Muscle layer of colon (tissue), 2 donors: ENCODE results near the gene FAM72A.
"Not testable (repeated sequence)": the region's sequence is repeated elsewhere in the genome, so short reads cannot be mapped to it uniquely, and the experiment has no call there.

ENCODE experiments used
- H3K27ac ChIP-seq: one replicate; pipeline ENCODE4 v1.7.0; 2013; ENCODE audit warnings: low read depth, mild to moderate bottlenecking, low read length, moderate library complexity
- H3K27me3 ChIP-seq, 2 donors: one replicate each; pipeline ENCODE4 v1.7.0; 2013; ENCODE audit warnings: low read length in 2 of 2, mild to moderate bottlenecking in 2 of 2; ENCODE audit not compliant: insufficient read depth in 2 of 2, control insufficient read depth in 1 of 2
- H3K36me3 ChIP-seq: one replicate; pipeline ENCODE4 v1.7.0; 2013; ENCODE audit warnings: mild to moderate bottlenecking, low read length; ENCODE audit not compliant: insufficient read depth
- H3K4me1 ChIP-seq: one replicate; pipeline ENCODE4 v1.7.0; 2013; ENCODE audit warnings: mild to moderate bottlenecking, low read length; ENCODE audit not compliant: insufficient read depth
- H3K4me3 ChIP-seq, 2 donors: one replicate each; pipeline ENCODE4 v1.7.0; 2013; ENCODE audit warnings: low read length in 2 of 2, low read depth in 1 of 2, mild to moderate bottlenecking in 1 of 2, moderate library complexity in 1 of 2
- H3K9ac ChIP-seq: one replicate; pipeline ENCODE4 v1.7.0; 2013; ENCODE audit warnings: low read length
- H3K9me3 ChIP-seq: one replicate; pipeline ENCODE4 v1.7.0; 2013; ENCODE audit warnings: mild to moderate bottlenecking, low read length
- donor health status: abdominal sarcoma.
- donor health status: Adenocarcinoma of cecum.

Gene FAM72A

GRCh38 chr1:206176114-206176502 is 26.5 kb downstream of the FAM72A start:
- not testable (repeated sequence) for H3K9me3 ChIP-seq, H3K27ac ChIP-seq, H3K4me3 ChIP-seq, H3K4me1 ChIP-seq, H3K27me3 ChIP-seq, H3K36me3 ChIP-seq, H3K9ac ChIP-seq

- not testable (repeated sequence) for H3K9me3 ChIP-seq, H3K27me3 ChIP-seq, H3K36me3 ChIP-seq, H3K27ac ChIP-seq, H3K9ac ChIP-seq, H3K4me3 ChIP-seq, H3K4me1 ChIP-seq
Measured at GRCh38 chr1:206175459-206176113, 27.1 kb downstream of the FAM72A start.

DNA sequence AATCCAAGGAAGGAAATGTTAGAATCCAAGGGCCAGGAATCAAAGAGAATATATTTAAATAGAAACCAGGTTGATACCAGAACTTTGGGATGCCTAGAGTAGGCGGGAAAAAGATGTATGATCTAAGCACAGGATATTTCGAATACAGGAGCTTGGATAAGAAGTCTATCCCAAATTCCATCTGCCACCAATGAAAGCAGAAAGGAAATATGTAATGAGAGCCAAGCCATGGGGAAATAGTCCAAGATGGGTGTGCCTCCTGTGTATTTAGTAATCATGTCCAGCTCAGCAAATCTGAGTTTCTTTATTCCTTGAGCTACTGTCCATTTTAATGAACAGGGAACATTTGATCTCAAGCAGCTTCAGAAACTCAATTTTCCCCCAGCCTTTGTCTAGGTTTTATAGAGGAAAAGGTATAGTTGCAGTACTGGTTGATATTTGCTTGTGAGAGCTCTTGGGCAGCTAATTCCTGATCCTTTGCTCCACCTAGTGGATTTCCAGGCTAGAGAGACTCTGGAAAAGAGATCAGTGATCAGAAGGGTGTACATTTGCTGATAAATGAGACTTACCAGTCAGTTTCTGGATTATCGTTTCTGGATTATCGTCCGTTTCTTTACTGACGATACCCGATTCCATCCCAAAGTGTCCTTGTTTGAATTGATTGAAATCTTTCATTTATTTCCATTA is 28.3 kb downstream of the FAM72A start:
- H3K27ac ChIP-seq, H3K9ac ChIP-seq, H3K27me3 ChIP-seq, H3K4me3 ChIP-seq, H3K36me3 ChIP-seq, H3K4me1 ChIP-seq, H3K9me3 ChIP-seq: not testable (repeated sequence)

- not testable (repeated sequence) for H3K27ac ChIP-seq, H3K4me3 ChIP-seq, H3K27me3 ChIP-seq, H3K36me3 ChIP-seq, H3K9ac ChIP-seq, H3K4me1 ChIP-seq, H3K9me3 ChIP-seq
Measured at GRCh38 chr1:206173110-206173719, 29.4 kb downstream of the FAM72A start.

DNA sequence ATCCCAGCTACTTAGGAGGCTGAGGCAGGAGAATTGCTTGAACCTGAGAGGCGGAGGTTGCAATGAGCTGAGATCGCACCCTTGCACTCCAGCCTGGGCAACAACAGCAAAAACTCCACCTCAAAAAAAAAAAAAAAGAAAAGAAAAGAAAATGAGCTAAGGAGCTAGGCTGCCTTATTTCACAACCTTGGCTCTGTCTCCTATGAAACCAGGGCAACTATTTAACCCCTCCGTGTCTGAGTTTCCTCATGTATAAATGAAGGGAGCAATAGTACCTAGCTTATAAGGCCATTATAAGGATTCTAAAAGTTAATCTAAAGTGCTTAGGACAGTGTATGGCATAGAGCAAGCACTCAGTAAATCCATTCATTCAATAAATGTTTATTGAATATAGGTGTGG is 32.8 kb downstream of the FAM72A start:
- H3K36me3 ChIP-seq, H3K4me1 ChIP-seq, H3K27ac ChIP-seq, H3K27me3 ChIP-seq, H3K9ac ChIP-seq, H3K9me3 ChIP-seq, H3K4me3 ChIP-seq: not testable (repeated sequence)

DNA sequence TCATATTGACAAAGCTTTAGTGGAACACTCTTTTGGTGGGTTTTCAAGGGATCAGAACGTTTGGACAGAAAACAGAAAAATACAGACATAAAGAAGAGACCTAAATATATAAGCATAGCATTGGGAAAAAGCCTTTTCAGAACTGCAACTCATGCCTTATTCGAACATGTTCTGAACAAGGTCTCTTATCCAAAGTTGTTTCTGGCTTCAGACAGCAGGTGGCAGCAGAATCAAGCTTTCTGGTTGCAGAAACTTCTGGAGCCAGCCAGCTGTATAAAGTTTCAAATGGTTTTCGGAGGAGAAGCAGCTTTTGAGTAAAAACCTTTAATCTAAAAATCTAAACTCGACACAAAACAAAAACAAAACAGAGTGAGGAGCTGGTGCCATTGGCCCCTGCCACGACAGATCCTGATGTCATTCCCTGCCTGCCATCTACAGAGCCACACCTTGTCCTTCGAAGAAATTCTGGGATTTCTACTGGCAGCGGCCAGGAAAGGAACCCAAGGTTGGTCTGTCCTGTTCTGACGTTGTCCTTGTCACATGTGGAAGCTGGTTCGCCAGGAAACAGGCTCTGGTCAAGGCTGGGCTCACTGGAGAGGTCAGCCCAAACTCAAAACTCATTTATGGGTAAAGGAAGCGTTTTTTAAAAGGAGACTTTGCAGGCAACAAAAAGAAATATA is 35.1 kb downstream of the FAM72A start:
- H3K4me3 ChIP-seq, H3K9ac ChIP-seq, H3K4me1 ChIP-seq, H3K9me3 ChIP-seq, H3K27me3 ChIP-seq, H3K36me3 ChIP-seq, H3K27ac ChIP-seq: not testable (repeated sequence)

- Histone ChIP-seq H3K9ac (no peak overlapping the region), H3K36me3 (no peaks in the 10 kb centered on the region), H3K4me3 (no peak overlapping the region), H3K9me3 (no peaks in the 10 kb centered on the region), H3K4me1 (no peaks in the 10 kb centered on the region), H3K27me3 (no peaks in the 10 kb centered on the region), H3K27ac (no peak overlapping the region)
Measured at GRCh38 chr1:206145771-206146290, 56.8 kb downstream of the FAM72A start.

GRCh38 chr1:206144605-206145004 is 58.0 kb downstream of the FAM72A start:
- H3K9ac ChIP-seq: no peak overlapping the region
- H3K4me1 ChIP-seq: no peaks in the 10 kb centered on the region
- no peaks in the 10 kb centered on the region for H3K9me3 ChIP-seq
- no peak overlapping the region for H3K4me3 ChIP-seq
- H3K36me3 ChIP-seq: no peaks in the 10 kb centered on the region
- H3K27me3 ChIP-seq: no peaks in the 10 kb centered on the region
- no peak overlapping the region for H3K27ac ChIP-seq

DNA sequence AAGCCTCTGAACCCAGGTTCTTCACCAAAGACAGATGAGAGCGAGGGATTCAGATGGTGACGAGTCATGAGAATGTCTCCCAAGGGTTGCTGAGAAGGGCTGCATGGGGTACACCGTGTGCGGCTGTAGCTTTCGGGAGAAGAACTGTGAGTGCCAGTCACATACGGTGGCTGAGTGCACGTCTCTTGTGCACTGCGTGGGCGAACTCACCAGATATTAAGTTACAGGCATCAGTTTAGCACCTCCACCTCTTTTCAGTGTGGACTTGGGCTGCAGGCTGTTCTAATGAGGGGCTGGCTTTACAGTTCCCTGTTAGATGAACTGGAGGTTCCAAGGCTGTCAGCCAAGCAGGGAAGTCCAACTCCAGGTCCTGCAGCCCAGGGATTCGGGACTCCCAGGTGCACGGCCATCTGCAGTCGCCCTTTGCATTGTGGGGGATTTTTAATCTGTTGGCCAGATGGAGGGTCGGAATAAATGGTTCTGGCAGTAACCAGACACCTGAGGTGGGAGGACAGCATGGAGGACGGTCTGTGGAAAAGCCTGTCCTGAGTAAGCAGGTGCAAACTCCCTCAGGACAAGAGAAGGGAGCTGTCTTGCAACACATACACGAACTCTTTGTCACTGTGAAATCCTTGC is 59.0 kb downstream of the FAM72A start:
- Histone ChIP-seq H3K9me3 (no peaks in the 10 kb centered on the region), H3K9ac (no peak overlapping the region), H3K4me3 (no peak overlapping the region), H3K27ac (no peak overlapping the region), H3K4me1 (no peaks in the 10 kb centered on the region), H3K27me3 (no peaks in the 10 kb centered on the region), H3K36me3 (no peaks in the 10 kb centered on the region)

- Histone ChIP-seq H3K4me3 (no peak overlapping the region), H3K27ac (no peak overlapping the region)
Measured at GRCh38 chr1:206142770-206143169, 59.9 kb downstream of the FAM72A start.

GRCh38 chr1:206142011-206142410 is 60.6 kb downstream of the FAM72A start:
- Histone ChIP-seq H3K36me3 (no peaks in the 10 kb centered on the region), H3K4me1 (no peaks in the 10 kb centered on the region), H3K4me3 (no peak overlapping the region), H3K9me3 (no peaks in the 10 kb centered on the region), H3K27me3 (no peaks in the 10 kb centered on the region), H3K27ac (no peak overlapping the region), H3K9ac (no peak overlapping the region)

More at GRCh38 chr1:206142770-206143169, 59.9 kb downstream of the FAM72A start:
- no peaks in the 10 kb centered on the region for H3K9me3 ChIP-seq
- H3K36me3 ChIP-seq: no peaks in the 10 kb centered on the region
- H3K9ac ChIP-seq: no peak overlapping the region
- H3K27me3 ChIP-seq: no peaks in the 10 kb centered on the region
- H3K4me1 ChIP-seq: no peaks in the 10 kb centered on the region
